ENCODE measurements around the gene THSD7A. TPM values are rescaled to one million over a fixed set of nuclear protein-coding genes. Genes with fewer than 3 reads are reported as not detected.

THSD7A gene
- total and polyA plus RNA-seq, 2 of the 13 experiments (the other 11 are each of a cell fraction or from before 2014, with no cell fraction given): 0.01 to 0.07 TPM

- TF ChIP-seq ATRX (CRISPR knock-in tag; IDR thresholded peaks at IDR 0.05; ENCODE audit: borderline replicate concordance) (no peak), ZNF709 (CRISPR knock-in tag; IDR thresholded peaks at IDR 0.05) (no peak), ZNF33B (CRISPR knock-in tag; IDR thresholded peaks at IDR 0.05) (no peak), NFRKB (IDR thresholded peaks at IDR 0.05) (no peak), BATF2 (CRISPR knock-in tag; IDR thresholded peaks at IDR 0.05) (no peak), TGIF2 (CRISPR knock-in tag; IDR thresholded peaks at IDR 0.05) (no peak), DR1 (CRISPR knock-in tag; IDR thresholded peaks at IDR 0.05) (no peak)
These were observed 501.8 kb downstream of the THSD7A start (continued) for GRCh38 chr7:11330208-11330607.

GRCh38 chr7:11329626-11330025 is 502.4 kb downstream of the THSD7A start:
- H3K9me3 ChIP-seq (ENCODE audit: low read length): no peaks in the 10 kb centered on the region
- no peak overlapping the region for H3K27ac ChIP-seq (ENCODE audit: extremely low read length, insufficient read depth, low read length)
- no peak overlapping the region for H3K4me2 ChIP-seq (ENCODE audit: low read depth, low read length)
- no peaks in the 10 kb centered on the region for H4K20me1 ChIP-seq (ENCODE audit: insufficient read depth, low read length)
- intact Hi-C loops (cut with micrococcal nuclease; ENCODE audit: unreplicated experiment): loop anchor here (10.0 kb wide), 1 partner anchor 95 kb away; no protein-coding TSS in a partner anchor
- H3K27me3 ChIP-seq (ENCODE audit: control insufficient read depth in 1 of 2, insufficient read depth in 2 of 2, low read length in 2 of 2): no peaks in the 10 kb centered on the region; a peak in 1 of 5 replicates
- H3K36me3 ChIP-seq (replicated peaks in 1 of 2; ENCODE audit: control insufficient read depth in 1 of 2, insufficient read depth in 2 of 2, low read length in 2 of 2): no peaks in the 10 kb centered on the region; a peak in 1 of 5 replicates
- H3K9ac ChIP-seq (ENCODE audit: insufficient read depth, low read depth, low read length): no peak overlapping the region
- no peaks in the 10 kb centered on the region for H3K4me1 ChIP-seq (ENCODE audit: insufficient read depth, low read length)
- H3K4me3 ChIP-seq (replicated peaks in 1 of 3; ENCODE audit: insufficient read depth in 1 of 3, low read depth in 2 of 3, low read length in 3 of 3): no peak overlapping the region
- in situ Hi-C loops (cut with HindIII; ENCODE audit: extremely low pct_ligation_motif_present, low pct_unique_long_range_greater_than_20kb): no loop called here
- BruUV-seq (replicated peaks): no TSS peak
- TF ChIP-seq ZBTB38 (CRISPR knock-in tag; IDR thresholded peaks at IDR 0.05) (no peak), ZNF83 (CRISPR knock-in tag; IDR thresholded peaks at IDR 0.05; ENCODE audit: borderline replicate concordance) (no peak), NFIB (CRISPR knock-in tag; IDR thresholded peaks at IDR 0.05; ENCODE audit: borderline replicate concordance) (no peak), KAT7 (CRISPR knock-in tag; IDR thresholded peaks at IDR 0.05; ENCODE audit: borderline replicate concordance) (no peak), ZNF431 (CRISPR knock-in tag; IDR thresholded peaks at IDR 0.05; ENCODE audit: borderline replicate concordance, low read depth) (no peak)
- no peaks in the 10 kb centered on the region for H3K79me2 ChIP-seq (ENCODE audit: insufficient read depth, low read length)
- WGBS (ENCODE audit: low lambda C conversion rate): 13% methylated on average over 3 of the region's 3 CpGs
- DNase-seq (ENCODE audit: low spot score) (no peak), FAIRE-seq (no peak), ATAC-seq (no peak)
- POLR2A ChIA-PET: no interaction called here
- H2AFZ ChIP-seq (ENCODE audit: low read length): no peak overlapping the region
- CTCF ChIA-PET (ENCODE audit: low intra/inter-chr PET ratio, low total read pairs): no interaction called here
